CD4-positive, alpha-beta T cell treated with Interleukin-15 for 1 hour (primary cell): Measurements from ENCODE around the gene USP10.
"Not testable (repeated sequence)": the region's sequence is repeated elsewhere in the genome, so short reads cannot be mapped to it uniquely, and the experiment has no call there.

Experiments
- DNase-seq: peaks from one replicate; pipeline ENCODE4 v3.0.0-alpha.2; 2020

The USP10 gene

GRCh38 chr16:84729716-84730320 is 30.0 kb downstream of the USP10 start:
- DNase-seq = no peak

- DNase-seq = peak; percentile 55
Observed at GRCh38 chr16:84730406-84731106, 30.8 kb downstream of the USP10 start.

- DNase-seq = not testable (repeated sequence)
Observed at GRCh38 chr16:84732332-84732673, 32.5 kb downstream of the USP10 start.

- no peak for DNase-seq
Observed at GRCh38 chr16:84732674-84733352, 33.0 kb downstream of the USP10 start.

- DNase-seq = peak; percentile 52
Observed at GRCh38 chr16:84735849-84736586, 36.2 kb downstream of the USP10 start.

- no peak for DNase-seq
Observed at GRCh38 chr16:84737192-84738011, 37.6 kb downstream of the USP10 start.

GRCh38 chr16:84738255-84739038 is 38.6 kb downstream of the USP10 start:
- DNase-seq = peak; percentile 65

- DNase-seq = peak; percentile 44
Observed at GRCh38 chr16:84739349-84740124, 39.7 kb downstream of the USP10 start.

GRCh38 chr16:84740596-84741116 is 40.9 kb downstream of the USP10 start:
- no peak for DNase-seq

GRCh38 chr16:84741340-84741830 is 41.6 kb downstream of the USP10 start:
- DNase-seq = no peak

- no peak for DNase-seq
Observed at GRCh38 chr16:84742641-84743092, 42.9 kb downstream of the USP10 start.

- no peak for DNase-seq
Observed at GRCh38 chr16:84746231-84746630, 46.4 kb downstream of the USP10 start.

- DNase-seq = no peak
Observed at GRCh38 chr16:84746875-84747274, 47.1 kb downstream of the USP10 start.

- DNase-seq = not testable (repeated sequence)
Observed at GRCh38 chr16:84748247-84748646, 48.4 kb downstream of the USP10 start.

- no peak for DNase-seq
Observed at GRCh38 chr16:84749072-84749471, 49.3 kb downstream of the USP10 start.

GRCh38 chr16:84749815-84750214 is 50.0 kb downstream of the USP10 start:
- DNase-seq = no peak

- no peak for DNase-seq
Observed at GRCh38 chr16:84750575-84750974, 50.8 kb downstream of the USP10 start.

GRCh38 chr16:84751241-84751640 is 51.4 kb downstream of the USP10 start:
- peak; percentile 44 for DNase-seq

- no peak for DNase-seq
Observed at GRCh38 chr16:84751947-84752346, 52.1 kb downstream of the USP10 start.

- DNase-seq = no peak
Observed at GRCh38 chr16:84752600-84752999, 52.8 kb downstream of the USP10 start.
